ENCODE data around the gene KCNH6.

KCNH6 gene

DNA sequence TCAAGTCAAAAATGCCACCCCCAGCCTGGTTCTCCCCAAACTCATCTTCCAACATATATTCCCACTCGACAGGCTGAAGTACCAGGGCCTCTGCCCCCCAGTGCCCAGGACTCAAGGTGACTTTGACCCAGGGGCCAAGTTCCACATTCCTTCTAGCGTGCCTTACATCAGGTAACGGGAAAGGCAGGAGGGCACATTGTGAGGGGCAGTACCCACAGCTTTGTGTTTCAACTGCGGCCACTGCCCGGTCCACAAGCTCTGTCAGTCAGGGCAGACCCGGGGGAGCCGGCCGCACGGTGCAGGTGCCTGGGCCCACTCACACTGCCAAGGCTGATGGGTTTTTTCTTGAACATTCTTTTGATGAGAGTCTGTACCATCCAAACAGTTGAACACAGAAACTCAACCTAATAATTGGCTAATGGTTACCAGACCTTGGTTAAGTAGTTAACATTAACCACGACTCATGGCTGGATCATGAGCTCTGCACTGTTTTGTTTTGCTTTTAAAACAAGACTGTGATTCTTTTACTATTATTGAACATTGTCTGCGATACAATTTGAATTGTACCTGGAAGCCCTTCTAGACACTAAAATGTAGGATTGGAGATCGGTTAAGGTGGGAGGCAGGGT, 28.7 kb upstream of the KCNH6 start:
- H3K9me3 Mint-ChIP-seq: no peaks in the 10 kb centered on the region
- H3K27ac Mint-ChIP-seq: no peak overlapping the region
- no peaks in the 10 kb centered on the region for H3K27me3 Mint-ChIP-seq
- H3K36me3 Mint-ChIP-seq (ENCODE audit: low read depth): no peaks in the 10 kb centered on the region
- no peak overlapping the region for H3K4me3 Mint-ChIP-seq
- H3K4me1 Mint-ChIP-seq (ENCODE audit: low read depth): no peaks in the 10 kb centered on the region

GRCh38 chr17:63495491-63495890, 27.7 kb upstream of the KCNH6 start:
- Mint-ChIP-seq H3K4me3 (no peak overlapping the region), H3K27me3 (no peaks in the 10 kb centered on the region), H3K4me1 (ENCODE audit: low read depth) (no peaks in the 10 kb centered on the region), H3K36me3 (ENCODE audit: low read depth) (no peaks in the 10 kb centered on the region), H3K27ac (no peak overlapping the region), H3K9me3 (no peaks in the 10 kb centered on the region)

DNA sequence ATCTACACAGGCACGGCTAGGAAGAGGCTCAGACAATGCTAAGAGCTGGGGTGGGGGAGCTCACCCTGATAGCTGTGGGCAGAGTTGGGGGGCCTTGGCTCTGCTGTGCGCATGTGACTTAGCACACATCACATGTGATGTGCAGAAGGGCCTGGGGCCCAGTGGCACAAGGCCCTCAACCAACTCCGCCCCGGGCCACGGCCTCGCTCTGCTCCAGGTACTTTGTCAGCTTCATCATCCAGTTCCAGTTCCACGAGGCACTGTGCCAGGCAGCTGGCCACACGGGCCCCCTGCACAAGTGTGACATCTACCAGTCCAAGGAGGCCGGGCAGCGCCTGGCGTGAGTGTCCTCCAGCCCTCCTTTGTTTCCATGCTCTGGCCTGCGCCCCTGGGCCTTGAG, 27.0 kb upstream of the KCNH6 start:
- no peak overlapping the region for H3K27ac Mint-ChIP-seq

GRCh38 chr17:63496663-63497400, 26.3 kb upstream of the KCNH6 start:
- H3K27me3 Mint-ChIP-seq: peaks cover 5% of the 10 kb centered on the region
- H3K4me3 Mint-ChIP-seq: no peak overlapping the region
- H3K9me3 Mint-ChIP-seq: no peaks in the 10 kb centered on the region
- no peaks in the 10 kb centered on the region for H3K4me1 Mint-ChIP-seq (ENCODE audit: low read depth)
- H3K27ac Mint-ChIP-seq: no peak overlapping the region
- no peaks in the 10 kb centered on the region for H3K36me3 Mint-ChIP-seq (ENCODE audit: low read depth)

More for the DNA sequence above, 27.0 kb upstream of the KCNH6 start:
- Mint-ChIP-seq H3K4me3 (no peak overlapping the region), H3K36me3 (ENCODE audit: low read depth) (no peaks in the 10 kb centered on the region), H3K9me3 (no peaks in the 10 kb centered on the region), H3K4me1 (ENCODE audit: low read depth) (no peaks in the 10 kb centered on the region), H3K27me3 (no peaks in the 10 kb centered on the region)

DNA sequence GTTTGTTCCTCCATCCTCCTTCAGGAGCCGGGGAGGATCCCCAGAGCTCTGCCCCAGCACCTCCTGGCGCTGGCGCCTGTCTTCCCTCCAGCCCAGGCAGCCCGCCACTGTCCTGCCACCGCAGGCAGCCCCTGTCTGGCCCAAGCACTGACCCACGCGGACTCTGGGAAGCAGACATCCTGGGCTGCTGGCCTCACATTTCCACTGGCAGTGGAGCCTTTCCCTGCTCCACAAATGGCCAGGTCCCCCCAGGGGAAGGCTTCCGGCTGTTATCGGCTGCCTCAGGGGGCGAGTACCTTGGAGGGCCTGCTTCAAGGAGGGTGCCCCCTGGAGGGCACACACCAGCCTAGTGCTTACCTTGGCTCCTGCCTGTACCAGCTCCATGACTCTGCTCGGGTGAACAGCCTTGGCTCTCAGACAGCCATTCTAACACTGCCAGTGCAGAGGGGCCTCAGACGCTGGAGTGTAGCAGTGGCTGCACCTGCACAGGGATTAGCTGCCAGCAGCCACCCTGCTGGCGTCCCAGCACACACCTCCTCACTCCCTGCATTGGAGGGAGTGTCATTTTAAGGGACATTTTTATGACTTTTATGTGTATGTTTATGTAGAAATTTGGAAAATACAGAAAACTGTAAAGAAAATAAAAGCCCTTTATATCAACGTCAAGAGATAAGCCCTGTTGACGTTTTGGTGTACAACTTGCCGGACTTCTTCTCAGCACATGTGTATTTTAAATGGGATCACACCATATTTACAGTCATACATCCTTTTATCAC, 25.3 kb upstream of the KCNH6 start:
- H3K27me3 Mint-ChIP-seq: peaks cover 10% of the 10 kb centered on the region
- no peaks in the 10 kb centered on the region for H3K4me1 Mint-ChIP-seq (ENCODE audit: low read depth)
- no peaks in the 10 kb centered on the region for H3K36me3 Mint-ChIP-seq (ENCODE audit: low read depth)
- no peak overlapping the region for H3K4me3 Mint-ChIP-seq
- H3K9me3 Mint-ChIP-seq: no peaks in the 10 kb centered on the region
- no peak overlapping the region for H3K27ac Mint-ChIP-seq

- H3K27ac Mint-ChIP-seq: no peak overlapping the region
- H3K27me3 Mint-ChIP-seq: peaks cover 18% of the 10 kb centered on the region
- no peaks in the 10 kb centered on the region for H3K9me3 Mint-ChIP-seq
- H3K4me1 Mint-ChIP-seq (ENCODE audit: low read depth): no peaks in the 10 kb centered on the region
- H3K36me3 Mint-ChIP-seq (ENCODE audit: low read depth): no peaks in the 10 kb centered on the region
- no peak overlapping the region for H3K4me3 Mint-ChIP-seq
Observed at GRCh38 chr17:63498626-63499195, 24.4 kb upstream of the KCNH6 start.

DNA sequence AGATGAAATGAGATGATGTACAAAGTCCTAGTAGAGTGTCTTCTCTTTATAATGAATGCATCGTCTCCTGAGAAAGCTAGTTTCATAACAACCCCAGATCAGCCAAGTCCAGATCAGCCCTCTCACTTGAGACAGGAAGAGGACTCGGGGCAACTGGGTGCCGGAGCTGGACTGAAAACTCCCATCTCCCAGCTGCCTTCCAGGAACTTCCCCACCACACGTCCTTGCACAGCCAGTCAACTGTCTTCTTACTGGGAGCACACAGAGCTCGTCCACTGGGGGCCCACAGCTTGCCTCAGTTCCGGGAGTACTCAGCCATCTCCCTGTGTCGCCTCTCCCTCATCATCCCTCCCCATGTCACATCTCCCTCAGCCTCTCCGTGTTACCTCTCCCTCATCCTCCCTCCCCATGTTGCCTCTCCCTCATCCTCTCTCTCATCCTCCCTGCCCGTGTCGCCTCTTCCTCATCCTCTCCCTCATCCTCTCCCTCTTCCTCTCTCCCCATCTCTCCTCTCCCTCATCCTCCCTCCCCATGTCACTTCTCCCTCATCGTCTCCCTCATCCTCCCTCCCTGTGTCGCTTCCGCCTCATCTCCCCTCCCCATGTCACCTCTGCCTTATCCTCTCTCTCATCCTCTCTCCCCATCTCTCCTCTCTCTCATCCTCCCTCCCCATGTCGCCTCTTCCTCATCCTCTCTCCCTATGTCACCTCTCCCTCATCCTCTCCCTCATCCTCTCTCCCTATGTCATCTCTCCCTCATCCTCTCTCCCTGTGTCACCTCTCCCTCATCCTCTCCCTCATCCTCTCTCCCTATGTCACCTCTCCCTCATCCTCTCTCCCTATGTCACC, 22.4 kb upstream of the KCNH6 start:
- Mint-ChIP-seq H3K27me3 (peaks cover 32% of the 10 kb centered on the region), H3K4me1 (ENCODE audit: low read depth) (no peaks in the 10 kb centered on the region), H3K9me3 (peaks cover 5% of the 10 kb centered on the region), H3K36me3 (ENCODE audit: low read depth) (no peaks in the 10 kb centered on the region), H3K4me3 (no peak overlapping the region), H3K27ac (no peak overlapping the region)

DNA sequence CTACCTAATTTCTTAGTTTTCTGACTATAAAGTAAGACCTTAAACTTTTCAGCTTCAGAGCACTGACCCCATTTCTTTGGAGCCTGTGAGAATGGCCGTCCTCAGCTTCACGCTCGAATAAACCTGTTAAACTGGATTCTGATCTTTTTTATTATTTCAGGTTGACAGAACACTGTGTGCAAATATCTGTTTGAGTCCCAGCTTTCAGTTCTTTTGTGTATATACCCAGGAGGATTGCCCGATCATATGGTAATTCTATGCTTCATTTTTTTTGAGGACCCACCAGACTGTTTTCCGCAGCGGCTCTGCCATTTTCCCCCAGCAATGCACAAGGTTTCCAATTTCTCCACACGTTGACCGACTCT, 19.8 kb upstream of the KCNH6 start:
- Mint-ChIP-seq H3K36me3 (ENCODE audit: low read depth) (no peaks in the 10 kb centered on the region), H3K4me3 (no peak overlapping the region), H3K4me1 (ENCODE audit: low read depth) (no peaks in the 10 kb centered on the region), H3K27ac (no peak overlapping the region), H3K27me3 (peaks cover 33% of the 10 kb centered on the region), H3K9me3 (peaks cover 7% of the 10 kb centered on the region)

DNA sequence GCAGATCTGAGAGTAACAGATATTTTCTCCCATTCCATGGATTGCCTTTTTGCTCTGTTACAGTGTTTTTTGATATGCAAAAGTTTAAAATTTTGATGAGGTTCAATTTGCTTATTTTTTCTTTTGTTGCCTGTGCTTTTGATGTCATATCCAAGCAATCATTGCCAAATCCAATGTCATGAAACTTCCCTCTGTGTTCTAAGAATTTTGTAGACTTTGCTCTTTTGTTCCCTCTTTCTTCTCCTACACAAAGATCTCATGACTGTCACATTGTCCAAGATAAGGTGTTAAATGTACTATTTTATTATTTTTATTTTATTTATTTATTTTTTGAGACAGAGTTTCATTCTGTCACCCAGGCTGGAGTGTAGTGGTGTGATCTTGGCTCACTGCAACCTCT, 18.9 kb upstream of the KCNH6 start:
- Mint-ChIP-seq H3K27ac (no peak overlapping the region), H3K9me3 (peaks cover 7% of the 10 kb centered on the region), H3K4me1 (ENCODE audit: low read depth) (no peaks in the 10 kb centered on the region), H3K27me3 (peaks cover 33% of the 10 kb centered on the region), H3K4me3 (no peak overlapping the region), H3K36me3 (ENCODE audit: low read depth) (no peaks in the 10 kb centered on the region)

DNA sequence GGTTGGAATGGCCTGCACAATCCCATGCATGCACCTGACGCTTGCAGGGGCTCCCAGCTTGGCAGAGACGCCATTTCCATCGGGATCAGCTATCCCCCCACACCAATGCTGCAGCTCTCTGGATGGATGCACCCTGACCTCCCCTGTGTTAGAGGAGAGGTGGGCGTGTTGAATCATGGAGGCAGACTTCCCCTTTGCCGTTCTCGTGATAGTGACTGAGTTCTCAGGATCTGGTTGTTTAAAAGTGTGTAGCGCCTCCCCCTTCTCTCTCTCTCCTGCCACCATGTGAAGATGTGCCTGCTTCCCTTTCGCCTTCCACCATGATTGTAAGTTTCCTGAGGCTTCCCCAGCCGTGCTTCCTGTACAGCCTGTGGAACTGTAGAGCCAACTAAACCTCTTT, 17.8 kb upstream of the KCNH6 start:
- H3K9me3 Mint-ChIP-seq: peaks cover 7% of the 10 kb centered on the region
- peaks cover 33% of the 10 kb centered on the region for H3K27me3 Mint-ChIP-seq
- no peak overlapping the region for H3K4me3 Mint-ChIP-seq
- no peaks in the 10 kb centered on the region for H3K4me1 Mint-ChIP-seq (ENCODE audit: low read depth)
- H3K27ac Mint-ChIP-seq: no peak overlapping the region
- H3K36me3 Mint-ChIP-seq (ENCODE audit: low read depth): no peaks in the 10 kb centered on the region

DNA sequence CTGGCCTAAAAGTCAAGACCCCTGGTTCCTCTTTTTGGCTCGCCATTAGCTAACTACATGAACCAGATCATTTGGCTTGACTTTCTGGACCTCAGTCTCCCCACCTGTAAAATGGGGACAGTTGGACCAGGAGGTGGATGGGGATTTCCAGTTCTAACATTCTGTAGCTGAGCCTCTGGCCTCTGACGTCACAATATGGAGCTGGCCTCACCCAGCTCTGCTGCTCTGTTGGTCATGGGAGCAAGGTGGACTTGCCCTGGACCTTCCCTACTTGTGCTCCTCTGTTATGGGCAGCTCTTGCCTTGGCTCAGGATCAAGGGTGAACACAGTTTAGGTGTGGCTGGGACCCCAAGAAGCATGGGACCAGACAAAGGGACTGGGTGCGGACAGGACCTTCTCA, 16.5 kb upstream of the KCNH6 start:
- no peak overlapping the region for H3K27ac Mint-ChIP-seq
- no peaks in the 10 kb centered on the region for H3K36me3 Mint-ChIP-seq (ENCODE audit: low read depth)
- H3K4me3 Mint-ChIP-seq: no peak overlapping the region
- no peaks in the 10 kb centered on the region for H3K4me1 Mint-ChIP-seq (ENCODE audit: low read depth)
- H3K27me3 Mint-ChIP-seq: peaks cover 31% of the 10 kb centered on the region
- peaks cover 7% of the 10 kb centered on the region for H3K9me3 Mint-ChIP-seq

DNA sequence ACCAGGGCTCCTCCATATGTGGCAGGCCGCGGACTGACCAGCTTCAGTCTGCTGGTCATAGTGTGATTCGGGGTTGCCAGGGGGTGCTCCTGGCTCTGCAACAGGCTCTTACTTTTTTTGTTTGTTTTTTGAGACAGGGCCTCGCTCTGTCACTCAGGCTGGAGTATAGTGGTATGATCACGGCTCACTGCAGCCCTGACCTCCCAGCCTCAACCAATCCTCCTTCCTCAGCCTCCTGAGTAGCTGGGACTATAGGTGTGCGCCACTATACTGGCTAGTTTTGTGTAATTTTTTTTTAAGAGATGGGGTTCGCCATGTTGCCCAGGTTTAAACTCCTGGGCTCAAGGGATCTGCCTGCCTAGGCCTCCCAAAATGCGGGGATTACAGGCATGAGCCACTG, 11.8 kb upstream of the KCNH6 start:
- no peaks in the 10 kb centered on the region for H3K36me3 Mint-ChIP-seq (ENCODE audit: low read depth)
- H3K27ac Mint-ChIP-seq: no peak overlapping the region
- peaks cover 12% of the 10 kb centered on the region for H3K27me3 Mint-ChIP-seq
- H3K9me3 Mint-ChIP-seq: no peaks in the 10 kb centered on the region
- H3K4me3 Mint-ChIP-seq: no peak overlapping the region
- H3K4me1 Mint-ChIP-seq (ENCODE audit: low read depth): no peaks in the 10 kb centered on the region

- peaks cover 19% of the 10 kb centered on the region for H3K27me3 Mint-ChIP-seq
- H3K27ac Mint-ChIP-seq: no peak overlapping the region
Observed at GRCh38 chr17:63512388-63512787, 10.8 kb upstream of the KCNH6 start.

GRCh38 chr17:63512896-63513644, 10.1 kb upstream of the KCNH6 start:
- no peak overlapping the region for H3K27ac Mint-ChIP-seq
- H3K9me3 Mint-ChIP-seq: no peaks in the 10 kb centered on the region

More at GRCh38 chr17:63512388-63512787, 10.8 kb upstream of the KCNH6 start:
- no peaks in the 10 kb centered on the region for H3K9me3 Mint-ChIP-seq
- peaks cover 9% of the 10 kb centered on the region for H3K4me1 Mint-ChIP-seq (ENCODE audit: low read depth)
- no peaks in the 10 kb centered on the region for H3K36me3 Mint-ChIP-seq (ENCODE audit: low read depth)
- no peak overlapping the region for H3K4me3 Mint-ChIP-seq

More at GRCh38 chr17:63512896-63513644, 10.1 kb upstream of the KCNH6 start:
- Mint-ChIP-seq H3K27me3 (peaks cover 19% of the 10 kb centered on the region), H3K4me1 (ENCODE audit: low read depth) (peaks cover 14% of the 10 kb centered on the region), H3K4me3 (no peak overlapping the region), H3K36me3 (ENCODE audit: low read depth) (no peaks in the 10 kb centered on the region)

Measured in stimulated activated naive CD8-positive, alpha-beta T cell treated with anti-CD3 and anti-CD28 coated beads, Interleukin-15, Interleukin-2, amounts not matched to agents 100 ng/mL and 50 ng/mL, for 24 hours (primary cell).